ENCODE results near the gene ZNF280C.

DNA sequence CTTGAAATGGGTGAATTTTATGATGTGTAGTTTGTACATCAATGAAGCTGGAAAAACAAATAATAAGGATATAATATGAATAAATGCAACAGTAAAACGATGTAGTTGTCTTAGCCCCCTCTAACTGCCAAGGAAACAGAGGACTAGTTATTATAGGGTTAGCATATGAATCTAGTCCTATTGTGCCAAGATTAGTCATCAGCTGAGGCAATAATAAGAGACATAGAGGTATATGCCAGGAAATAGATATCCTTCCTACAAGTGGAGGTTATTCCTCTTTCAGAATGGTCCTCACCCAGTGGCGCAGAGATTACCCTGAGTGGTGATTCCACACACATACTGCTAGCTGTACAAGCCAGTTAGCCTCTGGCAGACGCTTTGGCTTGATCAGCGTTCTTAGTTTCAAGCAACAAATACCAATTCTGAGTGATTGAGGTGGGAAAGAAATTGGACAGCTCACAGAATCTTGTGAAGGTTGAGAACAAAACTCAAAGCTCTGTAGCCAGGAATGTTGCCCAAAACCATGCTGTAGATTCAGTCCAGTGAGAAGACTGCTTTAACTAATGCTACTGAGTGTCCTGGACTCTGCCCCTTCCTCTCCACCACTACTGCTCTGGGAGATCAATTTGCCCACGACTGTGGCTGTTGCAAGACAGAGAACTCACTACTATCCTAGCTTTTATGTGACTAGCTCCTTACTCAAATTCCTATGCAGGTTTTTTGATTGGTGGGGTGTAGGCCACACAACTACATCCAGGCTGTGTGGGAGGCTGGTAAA is 27.0 kb upstream of the ZNF280C start:
- TF ChIP-seq, protein P1, sequence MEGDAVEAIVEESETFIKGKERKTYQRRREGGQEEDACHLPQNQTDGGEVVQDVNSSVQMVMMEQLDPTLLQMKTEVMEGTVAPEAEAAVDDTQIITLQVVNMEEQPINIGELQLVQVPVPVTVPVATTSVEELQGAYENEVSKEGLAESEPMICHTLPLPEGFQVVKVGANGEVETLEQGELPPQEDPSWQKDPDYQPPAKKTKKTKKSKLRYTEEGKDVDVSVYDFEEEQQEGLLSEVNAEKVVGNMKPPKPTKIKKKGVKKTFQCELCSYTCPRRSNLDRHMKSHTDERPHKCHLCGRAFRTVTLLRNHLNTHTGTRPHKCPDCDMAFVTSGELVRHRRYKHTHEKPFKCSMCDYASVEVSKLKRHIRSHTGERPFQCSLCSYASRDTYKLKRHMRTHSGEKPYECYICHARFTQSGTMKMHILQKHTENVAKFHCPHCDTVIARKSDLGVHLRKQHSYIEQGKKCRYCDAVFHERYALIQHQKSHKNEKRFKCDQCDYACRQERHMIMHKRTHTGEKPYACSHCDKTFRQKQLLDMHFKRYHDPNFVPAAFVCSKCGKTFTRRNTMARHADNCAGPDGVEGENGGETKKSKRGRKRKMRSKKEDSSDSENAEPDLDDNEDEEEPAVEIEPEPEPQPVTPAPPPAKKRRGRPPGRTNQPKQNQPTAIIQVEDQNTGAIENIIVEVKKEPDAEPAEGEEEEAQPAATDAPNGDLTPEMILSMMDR (IDR thresholded peaks at IDR 0.05): no peak
- TF ChIP-seq POLR2A (IDR thresholded peaks at IDR 0.05) (no peak), POLR2AphosphoS5 (IDR thresholded peaks at IDR 0.05) (no peak)
